Osteocyte (in vitro differentiated cells): Measurements from ENCODE around the gene COMMD4. TPM values are rescaled to one million over a fixed set of nuclear protein-coding genes. Genes with fewer than 3 reads are reported as not detected.

Experiments
- DNase-seq: peaks from one replicate; pipeline ENCODE4 v3.0.0; 2021; ENCODE audit warnings: mixed read lengths; ENCODE audit not compliant: unreplicated experiment; ENCODE audit errors: extremely low spot score
- H3K27ac Mint-ChIP-seq: one replicate; pipeline ENCODE4 v1.8.0; 2021; ENCODE audit warnings: mild to moderate bottlenecking, mixed read lengths; ENCODE audit not compliant: unreplicated experiment
- H3K27me3 Mint-ChIP-seq: one replicate; pipeline ENCODE4 v1.8.0; 2021; ENCODE audit warnings: mixed read lengths; ENCODE audit not compliant: unreplicated experiment
- H3K36me3 Mint-ChIP-seq: one replicate; pipeline ENCODE4 v1.8.0; 2021; ENCODE audit warnings: mixed read lengths; ENCODE audit not compliant: unreplicated experiment
- H3K4me1 Mint-ChIP-seq: one replicate; pipeline ENCODE4 v1.8.0; 2021; ENCODE audit warnings: mixed read lengths; ENCODE audit not compliant: unreplicated experiment
- H3K4me3 Mint-ChIP-seq: one replicate; pipeline ENCODE4 v1.8.0; 2021; ENCODE audit warnings: mild to moderate bottlenecking, moderate library complexity, mixed read lengths; ENCODE audit not compliant: unreplicated experiment
- H3K9me3 Mint-ChIP-seq: one replicate; pipeline ENCODE4 v1.8.0; 2021; ENCODE audit warnings: mixed read lengths; ENCODE audit not compliant: unreplicated experiment
- CTCF ChIP-seq: fragments of 200-600 bp; sonication (generic); IDR thresholded peaks from 2 replicates; pipeline ENCODE4 v1.5.0; 2021; ENCODE audit warnings: antibody characterized with exemption, mild to moderate bottlenecking, moderate library complexity
- total RNA-seq: library from RNA; stranded (reverse); gene quantifications from 2 replicates; pipeline ENCODE4 v1.2.1, GENCODE V29; 2021

The COMMD4 gene
- total RNA-seq, 1 donor from 2014 or later, result 99.0 TPM

DNA sequence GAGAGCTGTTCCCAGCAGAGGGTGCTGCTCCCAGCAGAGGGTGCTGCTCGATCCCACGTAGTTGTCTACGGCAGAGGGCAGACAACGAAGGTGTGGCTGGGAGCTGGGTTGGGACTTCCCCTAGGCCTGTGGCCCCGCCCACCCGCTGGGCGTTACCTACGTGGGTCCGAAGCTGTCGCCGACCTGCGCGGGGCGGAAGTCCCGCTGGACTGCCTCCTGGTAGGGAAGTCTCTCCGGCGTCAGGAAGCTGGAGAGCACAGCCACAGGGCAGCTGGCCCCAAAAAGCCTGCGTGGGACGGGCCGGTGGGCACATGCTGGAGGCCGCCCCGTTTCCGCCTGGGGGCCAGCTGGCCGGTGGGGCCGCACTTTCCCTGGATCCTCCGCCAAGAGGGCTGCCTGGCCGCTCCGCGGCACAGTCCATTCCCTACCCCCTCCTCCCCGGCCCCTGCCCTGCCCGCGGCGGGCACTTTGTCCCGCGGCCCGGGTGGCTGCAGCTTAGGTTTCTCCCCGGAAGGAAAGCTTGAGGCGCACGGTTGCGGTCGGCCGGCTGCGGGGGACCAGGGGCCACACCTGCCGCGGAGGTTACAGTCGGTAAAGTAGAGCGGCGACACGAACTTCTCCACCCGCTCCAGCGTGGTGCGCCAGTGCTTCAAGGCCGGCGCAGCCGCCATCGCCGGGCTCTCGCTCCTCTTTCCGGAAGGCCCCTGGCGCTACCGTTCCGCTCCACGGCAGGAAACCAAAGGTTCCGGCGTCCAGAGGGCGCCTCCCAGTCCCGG, 32.2 kb downstream of the COMMD4 start, which contains the start of gene MAN2C1:
Gene MAN2C1 (minus strand): TSS at position 695 of the 776 bp plus-strand sequence. CDS start 24 bp downstream, at position 671.
- peaks cover 16% of the 10 kb centered on the region for H3K36me3 Mint-ChIP-seq
- peak; percentile 96 for DNase-seq
- no peaks in the 10 kb centered on the region for H3K27me3 Mint-ChIP-seq
- peaks cover 19% of the 10 kb centered on the region for H3K4me1 Mint-ChIP-seq
- H3K4me3 Mint-ChIP-seq, result peak within 1 kb of the TSS; percentile 89
- peak within 1 kb of the TSS; percentile 96 for H3K27ac Mint-ChIP-seq
- TF ChIP-seq CTCF, result peak; percentile 86
- no peaks in the 10 kb centered on the region for H3K9me3 Mint-ChIP-seq

GRCh38 chr15:75368689-75369239, 32.9 kb downstream of the COMMD4 start:
- peaks cover 19% of the 10 kb centered on the region for H3K36me3 Mint-ChIP-seq

GRCh38 chr15:75369897-75370581, 34.2 kb downstream of the COMMD4 start:
- H3K27me3 Mint-ChIP-seq, result no peaks in the 10 kb centered on the region
- peaks cover 19% of the 10 kb centered on the region for H3K4me1 Mint-ChIP-seq
- H3K27ac Mint-ChIP-seq, result peak overlapping the region; percentile 96
- TF ChIP-seq CTCF, result no peak
- no peaks in the 10 kb centered on the region for H3K9me3 Mint-ChIP-seq
- no peak for DNase-seq
- peaks cover 26% of the 10 kb centered on the region for H3K36me3 Mint-ChIP-seq
- peak overlapping the region; percentile 89 for H3K4me3 Mint-ChIP-seq

More at GRCh38 chr15:75368689-75369239, 32.9 kb downstream of the COMMD4 start:
- peak overlapping the region; percentile 96 for H3K27ac Mint-ChIP-seq
- H3K27me3 Mint-ChIP-seq, result no peaks in the 10 kb centered on the region
- H3K4me3 Mint-ChIP-seq, result peak overlapping the region; percentile 89
- DNase-seq, result no peak
- peaks cover 19% of the 10 kb centered on the region for H3K4me1 Mint-ChIP-seq
- H3K9me3 Mint-ChIP-seq, result no peaks in the 10 kb centered on the region
- TF ChIP-seq CTCF, result no peak

DNA sequence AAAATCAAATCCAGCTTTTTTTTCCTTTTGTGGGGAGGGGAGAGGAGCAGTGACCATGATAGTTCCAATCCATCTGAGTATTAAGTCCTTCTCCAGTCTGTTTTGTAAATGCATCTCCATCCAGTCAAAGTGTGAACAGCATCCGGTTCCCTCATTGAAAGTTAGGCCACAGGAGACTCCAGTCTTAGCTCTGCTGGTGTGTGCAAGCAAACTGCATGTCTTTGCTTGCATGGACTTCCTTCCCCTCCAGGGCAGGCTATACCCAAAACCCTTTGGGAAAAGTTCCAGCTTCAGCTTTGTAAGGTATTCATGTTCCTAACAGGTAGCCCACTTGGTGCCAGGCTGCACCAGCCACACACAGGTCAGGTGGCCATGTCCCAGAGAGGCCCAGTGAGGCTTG, 35.6 kb downstream of the COMMD4 start:
- Mint-ChIP-seq H3K4me3 (no peak overlapping the region), H3K9me3 (no peaks in the 10 kb centered on the region), H3K36me3 (peaks cover 35% of the 10 kb centered on the region), H3K27ac (no peak overlapping the region), H3K4me1 (peaks cover 19% of the 10 kb centered on the region), H3K27me3 (no peaks in the 10 kb centered on the region)
- DNase-seq, result no peak
- no peak for TF ChIP-seq CTCF
